Activated CD4-positive, alpha-beta T cell treated with anti-CD3 and anti-CD28 coated beads, Interleukin-2, amount 50 U/mL, for 4 hours (primary cell): ENCODE data around the gene AVPR2.

ENCODE experiments used
- DNase-seq, 2 experiments: peaks; one replicate each; pipeline ENCODE4 v3.0.0-alpha.2; 2020

Gene AVPR2

DNA sequence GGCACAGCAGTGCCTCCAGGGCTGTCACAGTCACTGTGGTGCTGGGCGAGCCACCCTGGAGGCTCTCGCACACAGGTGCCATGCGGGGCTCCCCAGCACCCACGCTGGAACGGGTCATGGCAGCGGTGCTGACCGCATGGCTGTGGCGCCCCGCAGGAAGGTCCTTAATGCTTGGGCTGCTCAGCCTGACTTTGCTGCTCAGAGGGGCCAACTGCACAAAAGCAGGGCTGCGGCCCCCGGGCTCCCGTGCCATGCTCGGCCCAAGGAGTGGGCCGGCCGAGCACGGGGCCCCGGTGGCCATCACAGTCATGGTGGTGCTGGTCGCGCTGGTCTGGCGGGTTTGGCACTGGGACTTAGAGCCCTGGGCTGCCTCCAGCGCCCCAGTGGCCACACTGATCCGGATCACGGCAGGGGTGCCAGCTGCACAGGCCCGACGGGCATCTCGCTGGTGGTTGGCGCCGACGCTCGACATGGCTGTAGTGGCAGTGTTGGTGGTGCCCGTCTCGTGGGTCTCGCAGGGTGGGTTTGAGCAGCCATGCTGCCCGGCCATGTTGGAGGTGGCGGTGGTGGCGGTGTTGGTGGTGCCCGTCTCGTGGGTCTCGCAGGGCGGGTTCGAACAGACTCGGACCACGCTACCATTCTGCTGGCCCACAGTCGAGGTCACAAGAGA is 50.2 kb downstream of the AVPR2 start:
- no peak for DNase-seq

GRCh38 chrX:153955228-153955732 is 50.8 kb downstream of the AVPR2 start:
- no peak for DNase-seq

- no peak for DNase-seq
These were observed 51.8 kb downstream of the AVPR2 start for GRCh38 chrX:153956044-153956907.
